GM13977 (cell line): ENCODE results near the gene STXBP4.

Experiments used
- DNase-seq: peaks from one replicate; pipeline ENCODE4 v3.0.0; 2012; ENCODE audit warnings: low spot score
- CTCF ChIP-seq: IDR thresholded peaks from 2 replicates; pipeline ENCODE4 v1.5.1; 2012; ENCODE audit warnings: mild to moderate bottlenecking, control low read depth; ENCODE audit not compliant: insufficient read depth; ENCODE audit errors: extremely low read depth, missing control alignments
- in situ Hi-C: fragments of 300-500 bp; cut with MboI; formaldehyde crosslinking; loops from one replicate; pipeline ENCODE4 v1.12.0; 2022; ENCODE audit warnings: low sequenced_read_pairs, low pct_unique_long_range_greater_than_20kb, mixed read lengths, inconsistent platforms; ENCODE audit not compliant: unreplicated experiment

STXBP4 gene

GRCh38 chr17:55219934-55220333, 251.4 kb downstream of the STXBP4 start:
- TF ChIP-seq CTCF = no peak
- DNase-seq = no peak
- in situ Hi-C loops = no loop called here
